Amniotic stem cell (primary cell): ENCODE measurements around the gene TSPO.

ENCODE experiments used
- DNase-seq: peaks from one replicate; lab custom pipeline; 2025; lab: John Stamatoyannopoulos, UW

TSPO gene

GRCh38 chr22:43179146-43179910 is 28.0 kb downstream of the TSPO start:
- DNase-seq: no peak

GRCh38 chr22:43179911-43180195 is 28.5 kb downstream of the TSPO start:
- DNase-seq: no peak

GRCh38 chr22:43180670-43181069 is 29.3 kb downstream of the TSPO start:
- DNase-seq: no peak

GRCh38 chr22:43181321-43182076 is 30.1 kb downstream of the TSPO start:
- no peak for DNase-seq

GRCh38 chr22:43182118-43182517 is 30.8 kb downstream of the TSPO start:
- DNase-seq: no peak

- DNase-seq: no peak
These were observed 31.4 kb downstream of the TSPO start for GRCh38 chr22:43182726-43183125.

GRCh38 chr22:43183496-43184277 is 32.3 kb downstream of the TSPO start:
- DNase-seq: no peak

GRCh38 chr22:43185860-43186261 is 34.5 kb downstream of the TSPO start:
- no peak for DNase-seq

- DNase-seq: no peak
These were observed 35.2 kb downstream of the TSPO start, which contains the start of gene TTLL12 for GRCh38 chr22:43186272-43187170. Gene TTLL12, minus strand, starts transcription at chr22:43187134. Its CDS starts 65 bp downstream, at chr22:43187069.

GRCh38 chr22:43187171-43188099 is 36.1 kb downstream of the TSPO start:
- peak; percentile 76 for DNase-seq

GRCh38 chr22:43188829-43189545 is 37.6 kb downstream of the TSPO start:
- DNase-seq: no peak

- DNase-seq: no peak
These were observed 40.5 kb downstream of the TSPO start for GRCh38 chr22:43191831-43192230.

- no peak for DNase-seq
These were observed 46.0 kb downstream of the TSPO start for GRCh38 chr22:43197271-43197941.

GRCh38 chr22:43198126-43198525 is 46.8 kb downstream of the TSPO start:
- DNase-seq: no peak

- no peak for DNase-seq
These were observed 47.6 kb downstream of the TSPO start for GRCh38 chr22:43198936-43199335.

GRCh38 chr22:43199541-43199940 is 48.2 kb downstream of the TSPO start:
- no peak for DNase-seq

GRCh38 chr22:43200031-43200430 is 48.7 kb downstream of the TSPO start:
- no peak for DNase-seq

- no peak for DNase-seq
These were observed 49.2 kb downstream of the TSPO start for GRCh38 chr22:43200555-43200954.

- no peak for DNase-seq
These were observed 50.3 kb downstream of the TSPO start for GRCh38 chr22:43201486-43202219.
